Stimulated activated CD4-positive, alpha-beta T cell treated with anti-CD3 and anti-CD28 coated beads, Interleukin-1b, Interleukin-23, amount 100 ng/mL, for 4 hours (primary cell): ENCODE data around the gene ACAP2.
A peak's percentile ranks its signal among the peaks of the same experiment; 100 is the strongest.

ENCODE experiments used
- DNase-seq, 2 donors: peaks; one replicate each; pipeline ENCODE4 v3.0.0-alpha.2; 2020; ENCODE audit warnings: low read depth in 2 of 2

The ACAP2 gene

DNA sequence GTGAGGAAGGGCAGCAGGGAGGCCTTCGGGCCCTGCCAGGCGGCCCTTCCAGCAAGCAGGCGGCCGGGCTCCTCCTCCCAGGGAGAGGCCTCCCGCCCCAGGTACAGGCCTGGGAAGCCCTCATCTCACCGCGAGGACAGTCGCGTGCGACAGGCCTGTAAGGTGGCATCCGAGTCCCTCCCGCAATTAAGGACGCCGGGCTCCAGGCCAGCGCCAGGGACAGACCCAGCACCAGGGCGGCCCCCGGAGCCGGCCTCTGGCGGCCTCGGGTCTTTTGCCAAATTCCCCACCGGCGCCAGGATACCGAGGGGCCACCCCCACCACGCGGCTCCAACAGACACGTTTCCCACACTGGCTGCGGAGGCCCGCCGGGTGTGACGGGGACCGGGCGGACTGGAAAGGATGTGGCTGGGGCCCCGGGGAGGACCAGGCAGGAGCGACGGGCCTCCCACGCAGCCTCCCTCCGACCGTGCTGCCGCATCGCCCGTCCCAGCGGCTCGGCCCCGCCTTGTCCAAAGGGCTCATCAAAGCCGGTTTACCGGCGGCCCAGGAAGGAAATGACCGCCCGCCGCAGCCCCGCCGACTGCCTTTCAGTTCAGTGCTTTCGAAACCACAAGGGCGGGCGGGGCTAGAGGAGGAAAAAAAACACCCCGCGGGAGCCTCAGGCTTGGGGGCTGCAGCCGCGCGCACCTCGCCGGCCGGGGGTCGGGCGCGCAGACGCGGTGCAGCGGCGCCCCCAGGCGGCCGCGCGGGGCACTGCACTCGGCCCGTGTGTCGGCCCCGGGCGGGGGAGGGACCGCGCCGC lies 183.1 kb downstream of the ACAP2 start:
- peak; percentile 73 to 78 for DNase-seq

DNA sequence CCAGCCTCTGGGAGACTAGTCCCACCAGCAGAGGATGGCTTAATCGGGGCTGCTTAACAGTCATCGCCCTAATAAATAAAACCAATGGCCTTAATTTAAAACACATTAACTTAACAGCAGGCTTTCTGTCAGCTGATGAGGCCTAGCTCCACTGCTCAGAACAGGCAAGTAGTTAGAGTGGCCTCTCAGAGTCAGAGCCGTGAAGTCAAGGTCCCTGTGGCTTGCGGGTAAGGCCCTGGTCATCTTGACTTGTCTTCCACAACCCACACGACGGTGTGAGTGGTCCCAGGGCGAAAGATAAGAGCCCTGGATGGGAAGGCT lies 183.7 kb downstream of the ACAP2 start:
- DNase-seq: no peak

DNA sequence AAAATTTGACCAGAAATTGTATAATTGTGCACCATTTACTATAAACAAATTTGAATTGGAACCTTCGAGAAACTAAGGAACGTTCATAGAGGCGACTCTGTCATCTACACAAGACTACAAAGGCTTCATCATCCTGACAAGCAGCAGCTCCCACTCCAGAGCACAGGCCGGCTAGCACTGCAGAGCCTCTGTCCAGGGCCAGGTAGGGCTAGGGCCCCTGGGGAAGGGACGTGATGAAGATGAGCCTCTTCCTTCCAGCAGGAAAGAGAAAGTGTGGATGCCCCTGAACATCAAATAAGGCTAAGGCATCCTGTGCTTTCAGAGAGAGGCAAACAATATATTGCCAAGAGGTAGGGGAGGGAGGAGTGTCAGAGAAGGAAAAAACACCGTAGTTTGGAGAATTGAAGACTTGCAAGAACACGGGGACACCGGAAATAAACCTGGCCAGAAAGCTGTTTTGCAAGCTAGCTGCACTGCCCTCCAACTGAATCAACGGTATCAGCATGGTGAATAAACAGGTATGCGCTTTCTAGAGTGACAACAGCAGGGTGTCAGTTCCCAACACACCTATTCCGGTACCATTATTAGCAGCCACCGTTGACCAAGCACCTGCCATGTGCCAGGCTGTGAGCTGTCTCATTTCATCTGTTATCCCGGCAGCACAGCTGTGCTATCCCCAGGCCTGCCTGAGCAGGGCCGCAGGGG lies 184.2 kb downstream of the ACAP2 start:
- no peak for DNase-seq

DNA sequence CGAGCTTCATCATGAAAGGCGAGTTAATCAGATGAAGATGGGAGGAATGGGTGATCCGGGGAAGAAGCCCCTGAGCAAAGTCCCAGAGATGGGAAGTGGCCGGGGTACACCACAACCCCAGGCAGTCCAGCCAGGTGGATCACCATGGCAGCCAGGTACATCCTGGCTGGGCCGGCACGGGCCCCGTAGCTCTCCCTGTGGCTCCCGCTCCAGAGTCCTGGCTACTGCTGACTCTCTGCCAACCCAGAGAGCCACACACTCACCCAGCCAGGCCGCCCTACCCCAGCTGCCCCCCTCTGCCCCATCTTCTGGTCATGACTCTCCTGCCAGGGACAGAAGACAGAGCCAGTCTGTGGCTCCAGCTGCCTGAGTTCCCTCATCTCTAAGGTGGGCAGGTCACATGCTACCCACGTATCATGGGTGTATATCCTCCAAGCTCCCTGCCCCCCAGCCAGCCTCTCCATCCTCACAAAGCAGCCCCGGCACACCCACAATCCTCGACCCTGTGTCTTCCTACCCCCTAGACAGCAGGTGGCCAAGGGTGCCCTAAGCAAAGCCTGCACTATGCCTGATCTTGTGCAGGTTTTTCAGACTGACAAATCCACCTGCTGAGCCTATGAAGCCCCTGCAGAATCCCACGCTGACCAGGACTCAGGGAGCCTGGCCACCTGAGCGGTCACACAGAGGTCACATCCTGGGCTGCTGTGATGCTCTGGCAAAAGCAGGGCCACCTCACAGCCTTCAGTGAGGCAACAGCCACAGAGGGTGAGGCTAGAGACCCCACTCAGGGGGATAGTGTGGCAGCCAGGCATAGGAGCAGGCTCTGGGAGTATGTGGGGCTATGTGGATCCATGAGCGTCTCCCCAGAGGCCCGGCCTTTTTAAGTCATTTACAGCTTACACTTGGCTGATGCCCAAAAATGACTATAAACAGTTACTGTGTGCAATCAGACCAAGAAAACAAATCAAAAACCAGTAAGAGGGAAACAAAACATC lies 185.1 kb downstream of the ACAP2 start:
- no peak for DNase-seq

DNA sequence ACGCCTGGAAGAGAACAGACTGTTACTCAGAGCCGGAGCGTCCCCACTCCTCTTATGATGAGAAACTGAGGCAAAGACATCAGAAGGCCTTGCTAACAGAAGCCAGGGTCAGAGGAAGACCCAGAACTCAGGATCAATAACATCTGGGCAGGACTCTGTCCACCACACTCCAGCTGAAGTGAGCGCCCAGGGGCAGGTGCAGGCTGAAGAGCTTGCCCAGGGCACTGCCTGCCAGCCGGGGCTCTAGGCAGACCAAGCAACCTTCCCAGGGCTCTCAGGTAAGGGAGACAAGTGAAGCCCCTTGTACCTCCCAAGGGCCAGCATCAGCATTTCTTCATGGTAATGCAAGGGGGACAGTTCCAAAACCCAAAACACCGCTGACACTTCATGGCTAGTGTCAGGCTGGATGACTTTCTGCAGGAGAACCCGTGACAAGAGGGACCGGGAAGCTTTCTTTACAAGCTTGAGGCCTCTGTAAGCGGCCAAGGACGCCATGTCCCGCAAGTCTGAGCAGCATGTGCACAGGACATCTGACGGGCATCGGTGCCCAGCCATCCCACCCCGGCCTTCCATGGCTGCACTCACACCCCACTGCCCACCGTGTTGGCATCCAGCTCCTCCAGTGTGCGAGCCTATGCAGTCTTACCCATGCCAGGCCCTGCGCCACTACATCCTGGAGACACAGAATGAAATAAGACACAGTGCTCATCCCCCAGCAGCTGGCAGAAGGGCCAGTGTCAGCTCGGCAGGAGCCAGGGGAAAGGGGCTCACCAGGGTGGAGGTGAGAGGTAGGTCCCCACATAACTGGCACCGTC lies 186.0 kb downstream of the ACAP2 start:
- no peak for DNase-seq

DNA sequence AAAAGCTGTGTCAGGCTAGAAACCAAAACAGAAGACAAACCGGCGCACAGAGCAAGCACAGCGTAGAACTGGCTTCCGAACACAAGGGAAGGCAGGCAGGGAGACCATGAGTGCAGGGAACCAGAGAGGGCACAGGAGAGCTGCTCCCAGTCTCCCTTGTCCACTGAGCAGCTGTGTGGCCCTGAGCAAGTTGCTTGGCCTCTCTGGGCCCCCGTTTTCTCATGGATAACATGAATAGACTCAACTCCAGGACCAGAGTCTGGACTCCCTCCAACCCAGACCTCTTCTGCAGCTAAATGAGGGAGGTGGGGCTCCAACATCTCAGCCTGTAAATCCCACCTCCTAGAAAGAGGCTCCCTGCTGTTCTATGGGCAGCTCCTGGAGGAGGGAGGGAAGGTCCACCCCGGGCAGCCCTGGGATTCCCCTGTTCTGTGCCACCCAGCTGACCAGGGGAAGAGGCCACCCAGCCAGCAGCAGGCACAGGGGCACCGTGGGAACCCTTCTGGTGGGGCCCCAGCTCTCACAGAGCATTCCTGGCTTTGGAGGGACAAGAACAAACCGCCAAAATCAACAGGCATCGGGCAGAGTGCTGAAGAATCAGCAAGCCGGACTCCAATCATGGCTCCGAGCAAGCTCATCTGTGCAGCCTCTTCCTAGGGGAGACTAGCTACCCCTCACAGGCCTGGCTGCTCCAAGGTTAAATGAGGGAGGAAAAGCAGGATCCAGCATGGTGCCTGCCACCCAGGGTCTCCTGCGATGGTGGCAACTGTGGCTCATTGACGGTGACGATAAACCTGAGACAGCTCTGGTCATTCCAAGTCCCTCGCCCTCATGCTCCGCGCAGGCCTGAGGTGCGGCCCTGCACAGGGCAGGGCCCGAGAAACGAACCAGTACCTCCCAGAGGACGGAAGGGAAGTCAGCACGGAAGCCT lies 187.0 kb downstream of the ACAP2 start:
- no peak for DNase-seq

DNA sequence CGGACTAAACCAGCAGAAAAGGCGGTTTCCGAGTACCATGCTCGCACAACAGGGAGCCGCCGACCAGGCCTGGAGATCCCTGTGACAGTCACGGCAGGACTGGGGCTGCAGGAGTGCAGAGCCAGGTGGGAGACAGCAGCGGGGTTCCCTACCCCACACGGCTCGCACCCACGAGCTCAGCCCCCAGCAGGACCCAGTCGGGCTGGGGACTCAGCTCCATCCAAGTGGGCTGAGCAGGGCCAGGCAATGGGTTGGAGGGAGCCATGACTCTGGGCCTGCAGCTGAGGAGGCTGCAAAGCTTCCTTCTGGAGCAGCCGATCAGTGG lies 187.7 kb downstream of the ACAP2 start:
- no peak for DNase-seq

DNA sequence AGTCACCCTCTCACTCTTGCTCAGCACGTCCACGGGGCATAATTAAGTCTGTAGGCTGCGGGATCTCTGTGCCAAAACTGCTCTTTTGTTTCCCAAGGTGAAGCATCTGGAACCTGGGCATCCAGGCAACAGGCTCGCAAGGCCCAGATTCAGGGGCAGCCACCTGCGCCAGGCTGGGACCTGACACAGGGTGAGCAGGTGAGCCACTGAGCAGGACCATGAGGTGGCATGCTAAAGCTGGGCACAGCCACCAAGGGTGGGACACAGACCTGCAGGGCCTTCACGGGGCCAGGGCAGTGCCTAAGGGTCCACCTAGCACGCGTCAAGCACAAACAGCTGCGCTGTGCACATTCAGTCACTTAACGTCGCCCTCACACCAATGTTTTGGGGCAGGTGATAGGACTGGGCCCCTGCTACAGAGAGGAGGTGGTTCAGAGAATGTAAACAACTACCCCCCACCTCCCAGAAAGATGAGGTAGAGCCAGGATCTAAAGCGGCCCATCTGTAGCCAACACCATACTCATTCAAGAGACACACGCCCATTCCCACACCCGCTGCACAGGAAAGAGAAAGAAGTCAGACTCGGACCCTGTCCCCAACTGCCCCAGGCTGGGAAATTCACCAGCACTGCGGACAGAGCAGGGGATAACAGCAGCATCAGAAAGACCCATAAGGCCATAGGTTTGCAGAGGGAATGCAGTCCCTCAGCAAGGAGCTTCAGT lies 188.2 kb downstream of the ACAP2 start:
- DNase-seq: no peak

DNA sequence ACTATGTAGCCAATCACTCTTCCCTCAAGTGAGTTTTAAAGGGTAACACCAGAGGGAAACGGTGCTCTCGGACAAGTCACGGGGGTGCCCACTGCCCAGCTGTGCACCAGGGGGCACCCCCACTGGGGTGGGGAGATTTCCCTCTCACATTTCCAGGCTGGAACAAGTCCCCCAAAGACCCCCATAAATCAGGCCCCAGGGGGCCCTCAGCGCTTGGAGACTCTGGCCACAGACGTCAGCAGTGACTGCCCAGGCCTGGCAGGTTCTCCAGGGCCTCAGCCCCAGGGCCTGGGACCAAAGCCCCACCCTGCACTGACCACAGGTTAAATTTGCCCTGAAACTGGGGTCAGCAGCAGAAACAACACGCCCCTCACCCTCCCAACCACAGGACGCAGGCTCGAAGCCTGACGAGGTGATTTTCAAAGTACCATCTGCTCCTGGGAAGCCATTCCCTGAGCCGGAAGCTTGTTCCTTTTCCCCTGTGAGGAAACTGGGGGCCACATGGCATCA lies 188.8 kb downstream of the ACAP2 start:
- no peak for DNase-seq

DNA sequence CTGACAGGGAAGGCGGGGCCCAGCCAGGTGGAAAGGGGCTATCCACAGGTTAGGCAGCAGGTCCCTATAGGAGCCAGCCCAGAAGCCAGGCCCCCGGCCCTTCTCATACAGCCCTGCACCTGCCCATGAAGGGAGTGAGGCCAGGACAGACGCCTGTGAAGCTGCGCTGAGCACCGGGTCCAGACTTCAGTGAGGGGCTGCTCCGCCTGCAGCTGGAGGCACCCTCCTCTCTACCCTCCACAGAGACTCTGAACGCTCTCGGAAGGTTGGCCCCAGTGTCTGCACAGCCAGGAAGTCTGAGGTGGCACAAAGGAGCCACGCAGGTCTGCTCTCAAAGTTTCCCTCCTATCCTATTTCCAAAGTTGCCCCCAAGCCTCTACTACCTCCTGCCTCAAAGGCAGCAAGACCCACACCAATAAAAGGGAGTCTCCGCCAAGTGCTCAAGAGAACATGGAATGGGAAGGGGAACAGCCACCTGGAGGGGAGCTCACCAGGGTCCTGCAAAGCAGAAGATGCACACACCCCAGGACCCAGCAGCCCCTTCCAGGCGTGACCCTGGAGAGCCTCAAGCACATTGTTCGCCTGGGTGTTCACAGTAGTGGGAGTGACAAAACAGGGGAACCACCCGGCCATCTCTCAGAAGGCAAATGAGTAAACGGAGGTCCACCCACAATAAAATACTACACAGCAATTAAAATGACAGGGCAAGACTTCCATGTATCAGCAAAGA lies 191.3 kb downstream of the ACAP2 start:
- DNase-seq: no peak

DNA sequence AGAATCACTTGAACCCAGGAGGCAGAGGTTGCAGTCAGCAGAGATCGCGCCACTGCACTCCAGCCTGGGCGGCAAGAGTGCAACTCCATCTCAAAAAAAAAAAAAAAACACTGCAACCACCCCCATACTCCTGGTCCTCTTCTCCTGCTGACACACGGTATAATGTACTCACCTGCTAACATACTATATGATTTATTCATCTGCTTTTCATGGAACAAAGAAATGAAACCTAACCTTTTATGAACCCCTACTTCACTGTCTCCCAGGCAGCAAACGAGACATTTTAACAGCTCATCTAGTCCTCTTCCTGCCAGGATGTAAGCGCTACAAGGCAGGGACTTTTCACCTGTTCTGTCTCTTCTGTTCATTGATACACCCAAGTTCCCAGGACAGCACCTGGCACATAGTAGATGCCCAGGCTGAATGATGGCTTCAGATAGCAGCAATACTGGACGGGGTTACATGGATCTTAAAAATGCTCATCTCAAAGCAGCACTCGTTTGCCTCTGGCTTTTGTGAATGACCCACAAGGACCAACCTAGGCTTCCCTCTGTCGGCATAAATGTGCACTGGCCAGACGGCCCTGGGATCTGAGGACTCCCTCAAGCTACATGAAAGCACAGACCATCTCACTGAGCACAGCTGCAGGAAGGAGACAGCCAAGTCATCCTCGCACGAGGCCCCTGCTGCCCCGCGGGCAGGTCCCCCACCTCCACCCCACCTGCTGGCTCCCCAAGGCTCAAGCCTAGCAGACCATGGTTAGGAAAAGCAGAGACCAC lies 192.2 kb downstream of the ACAP2 start:
- DNase-seq: no peak

DNA sequence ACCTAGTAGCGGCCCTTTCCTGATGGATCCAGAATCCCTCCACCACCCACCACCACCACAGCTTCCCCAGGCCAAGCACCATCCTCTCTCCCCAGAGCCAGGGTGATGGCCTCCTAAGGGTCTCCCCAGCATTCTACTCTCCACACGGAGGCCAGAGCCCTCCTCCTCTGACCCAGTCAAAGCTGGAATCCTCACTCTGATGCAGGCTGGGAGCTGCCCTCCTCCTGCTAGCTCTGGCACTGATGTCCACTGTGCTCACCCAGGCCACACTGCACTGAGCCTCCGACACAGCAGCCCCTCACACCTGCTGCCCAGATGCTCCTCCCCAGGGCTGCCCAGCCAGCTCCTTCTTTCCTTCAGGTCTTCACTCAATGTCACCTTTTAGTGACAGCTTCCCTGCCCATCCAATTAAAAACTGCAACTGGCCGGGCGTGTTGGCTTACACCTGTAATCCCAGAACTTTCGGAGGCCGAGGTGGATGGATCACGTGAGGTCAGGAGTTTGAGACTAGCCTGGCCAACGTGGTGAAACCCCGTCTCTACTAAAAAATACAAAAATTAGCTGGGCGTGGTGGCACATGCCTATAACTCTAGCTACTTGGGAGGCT lies 192.9 kb downstream of the ACAP2 start:
- DNase-seq: no peak

DNA sequence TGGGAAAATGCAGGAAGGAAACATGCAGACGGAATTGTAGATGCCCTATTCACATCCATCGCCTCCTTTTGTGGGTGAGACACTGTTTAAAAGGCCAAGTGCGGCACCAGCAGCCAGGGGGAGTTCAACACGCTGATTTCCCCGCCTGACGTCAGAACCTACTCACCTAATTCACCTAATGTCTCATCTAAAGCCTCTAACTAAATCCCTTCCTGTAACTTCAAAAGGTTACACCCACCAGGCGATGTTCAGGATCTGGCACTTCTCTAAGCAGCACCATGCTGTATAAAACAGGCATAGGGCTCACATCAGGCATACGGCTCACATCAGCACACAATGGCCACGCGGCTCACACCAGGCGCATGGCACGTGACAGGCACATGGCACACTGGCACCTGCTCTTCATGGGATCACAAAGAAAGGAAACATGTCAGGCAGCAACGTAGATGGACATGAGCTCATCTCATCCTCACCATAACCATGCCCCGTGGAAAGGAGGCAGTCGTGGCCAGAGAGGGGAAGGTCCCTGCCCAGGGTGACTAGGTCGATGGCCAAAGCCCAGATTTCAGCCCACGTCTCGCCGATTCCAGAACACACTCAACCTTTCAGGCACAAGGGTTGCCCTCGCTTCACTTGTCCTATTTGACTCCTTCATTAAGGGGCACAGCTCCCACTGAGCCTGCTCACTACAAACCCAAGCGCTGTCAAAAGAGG lies 193.6 kb downstream of the ACAP2 start:
- no peak for DNase-seq

DNA sequence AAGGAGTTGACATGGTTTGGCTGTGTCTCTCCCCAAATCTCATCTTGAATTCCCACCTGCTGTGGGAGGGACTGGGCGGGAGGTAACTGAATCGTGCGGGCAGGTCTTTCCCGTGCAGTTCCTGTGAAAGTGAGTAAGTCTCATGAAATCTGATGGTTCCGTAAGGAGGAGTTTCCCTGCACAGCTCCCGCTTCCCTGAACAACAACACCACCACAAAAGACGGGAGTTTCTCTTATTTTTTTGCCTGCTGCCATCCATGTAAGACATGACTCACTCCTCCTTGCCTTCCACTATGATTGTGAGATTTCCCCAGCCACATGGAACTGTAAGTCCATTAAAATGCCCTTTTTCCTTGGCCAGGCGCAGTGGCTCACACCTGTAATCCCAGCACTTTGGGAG lies 194.5 kb downstream of the ACAP2 start:
- DNase-seq: no peak

DNA sequence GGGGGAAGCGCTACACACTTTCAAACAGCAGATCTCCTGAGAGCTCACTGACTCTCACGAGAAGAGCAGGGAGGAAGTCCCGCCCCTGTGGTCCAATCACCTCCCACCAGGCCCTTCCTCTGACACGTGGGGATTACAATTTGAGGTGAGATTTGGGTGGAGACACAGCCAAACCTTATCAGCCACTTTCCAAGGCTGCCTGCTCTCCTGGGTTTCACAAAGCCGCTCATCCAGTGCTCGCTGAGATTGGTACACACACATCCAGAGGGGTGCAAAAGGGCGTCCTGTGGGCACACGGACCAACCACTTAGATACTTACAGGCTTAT lies 195.0 kb downstream of the ACAP2 start:
- no peak for DNase-seq

DNA sequence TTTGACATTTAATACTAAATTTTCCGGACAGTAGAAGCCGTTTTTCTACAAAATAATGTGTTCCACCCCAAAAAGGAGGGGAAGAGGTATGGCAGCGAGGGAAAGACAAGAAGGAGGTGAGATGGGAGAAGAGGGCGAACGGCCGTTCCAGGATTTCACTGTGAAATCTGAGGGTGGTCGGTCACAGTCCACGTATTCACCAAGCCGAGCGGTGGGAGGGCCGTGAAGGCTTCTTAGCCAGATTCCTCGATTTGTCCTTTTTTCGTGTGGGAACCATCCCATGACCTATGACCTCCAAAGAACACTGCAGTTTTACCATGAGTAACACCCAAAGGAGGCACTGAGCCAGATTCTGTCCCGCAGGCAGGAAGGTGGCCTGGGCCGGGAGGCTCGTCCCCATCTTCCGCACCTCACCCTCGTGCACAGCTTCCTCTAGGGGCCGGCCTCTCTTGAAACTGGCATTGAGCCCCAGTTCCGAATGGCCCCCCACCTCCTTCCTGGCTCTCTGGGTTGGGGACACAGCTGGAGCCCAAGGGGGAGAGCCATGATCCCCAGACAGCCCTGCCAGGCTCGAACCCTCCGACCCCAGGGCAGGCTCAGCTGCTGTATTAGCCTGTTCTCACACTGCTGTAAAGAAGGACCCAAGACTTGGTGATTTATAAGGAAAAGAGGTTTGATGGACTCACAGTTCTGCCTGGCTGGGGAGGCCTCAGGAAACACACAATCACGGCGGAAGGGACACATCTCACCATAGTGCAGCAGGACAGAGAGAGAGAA lies 195.5 kb downstream of the ACAP2 start:
- no peak for DNase-seq
